GM18951 (cell line): ENCODE data around the gene CITED2.
A peak's percentile ranks its signal among the peaks of the same experiment; 100 is the strongest.

ENCODE experiments used
- POLR2A ChIP-seq: IDR thresholded peaks from 4 replicates; pipeline ENCODE4 v1.6.1; 2011; ENCODE audit warnings: mild to moderate bottlenecking; ENCODE audit not compliant: insufficient read length, insufficient read depth; ENCODE audit errors: extremely low read depth
- in situ Hi-C: fragments of 300-500 bp; cut with MboI; formaldehyde crosslinking; loops from one replicate; pipeline ENCODE4 v1.12.0; 2022; ENCODE audit warnings: low sequenced_read_pairs, mixed read lengths, inconsistent platforms; ENCODE audit not compliant: unreplicated experiment

CITED2 gene

GRCh38 chr6:139376604-139377218 lies 2.3 kb upstream of the CITED2 start:
- in situ Hi-C loops = no loop called here
- no peak for TF ChIP-seq POLR2A

- in situ Hi-C loops = no loop called here
- no peak for TF ChIP-seq POLR2A
Observed at GRCh38 chr6:139376017-139376330, 1.5 kb upstream of the CITED2 start.

DNA sequence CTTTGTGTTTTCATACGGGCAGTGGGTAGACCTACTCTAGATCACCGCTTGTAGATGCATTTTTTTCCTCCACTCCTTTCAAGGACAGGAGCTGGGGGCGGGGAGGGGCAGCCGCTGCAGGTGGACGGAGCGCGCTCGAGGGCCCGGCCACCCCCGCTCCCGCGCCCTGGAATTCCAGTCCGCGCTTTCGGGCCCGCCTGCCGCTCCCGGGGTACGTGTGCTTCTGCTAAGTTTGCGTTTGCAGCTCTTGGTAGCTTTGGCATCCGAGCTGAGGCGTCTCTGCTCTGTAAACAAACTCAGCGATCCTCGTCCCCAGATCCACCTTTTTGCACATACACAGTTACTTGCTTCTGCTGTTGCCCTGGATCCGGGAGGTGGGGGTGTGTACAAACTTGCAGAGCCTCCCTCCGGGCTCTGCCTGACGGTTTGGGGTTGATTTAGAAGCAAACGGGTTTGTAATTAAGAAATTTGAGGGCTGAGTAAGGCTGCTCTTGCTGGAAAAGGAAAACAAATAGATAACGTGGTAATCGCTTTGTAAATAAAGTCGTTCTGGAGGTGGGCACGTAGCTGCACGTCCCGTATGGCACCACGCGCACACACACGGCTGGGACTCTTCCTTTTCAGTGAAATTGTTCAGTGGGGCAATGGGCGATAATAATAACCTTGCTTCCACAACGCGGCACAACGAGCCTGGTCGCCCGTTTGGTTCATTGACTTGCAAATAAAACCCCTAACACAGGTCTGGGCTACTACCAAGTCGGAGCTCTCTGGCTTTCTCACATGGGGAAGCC lies 973 bp upstream of the CITED2 start:
- TF ChIP-seq POLR2A = peak; percentile 47
- in situ Hi-C loops = no loop called here

GRCh38 chr6:139373928-139374356 lies 506 bp downstream of the CITED2 start:
- in situ Hi-C loops = loop anchor here (25.0 kb wide), 1 partner anchor 787 kb away; no protein-coding TSS in a partner anchor
- no peak for TF ChIP-seq POLR2A

GRCh38 chr6:139373154-139373927 lies 1.1 kb downstream of the CITED2 start:
- TF ChIP-seq POLR2A = peak; percentile 39
- in situ Hi-C loops = loop anchor here (25.0 kb wide), 1 partner anchor 786 kb away; no protein-coding TSS in a partner anchor

DNA sequence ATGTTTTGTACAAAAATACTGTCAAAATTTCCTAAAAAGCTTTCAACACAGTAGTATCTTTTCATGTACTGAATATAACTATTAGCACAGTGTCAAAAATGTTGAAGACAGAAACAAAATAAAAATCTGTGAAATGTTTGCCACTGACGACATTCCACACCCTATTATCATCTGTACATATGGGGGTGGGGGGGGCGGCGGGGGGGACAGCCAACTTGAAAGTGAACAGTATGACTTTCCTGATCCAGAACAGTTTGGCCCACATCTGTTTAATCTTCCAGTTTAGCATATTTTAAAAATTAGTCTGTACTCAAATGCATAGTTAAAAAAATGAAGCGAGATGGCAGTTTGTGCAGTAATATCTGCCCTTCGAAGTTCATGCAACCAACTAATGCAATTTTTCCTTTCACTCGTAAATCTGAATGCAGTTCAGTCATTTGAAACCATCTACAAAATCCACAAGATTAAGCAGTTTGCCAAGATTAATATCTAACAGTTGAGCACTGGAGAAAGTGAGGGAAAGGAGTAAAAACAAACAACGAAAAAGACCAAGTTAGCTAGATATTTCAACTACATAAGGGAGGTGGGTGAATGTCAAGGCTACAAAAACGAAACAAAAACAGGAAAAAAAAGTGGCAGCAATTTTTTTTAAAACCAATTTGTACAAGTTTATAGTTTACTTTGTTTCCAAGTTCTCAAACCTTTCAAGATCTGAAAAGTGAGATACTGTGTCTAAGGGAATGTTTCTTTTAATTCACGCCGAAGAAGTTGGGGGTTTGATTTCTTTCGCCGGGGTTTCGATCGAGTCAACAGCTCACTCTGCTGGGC lies 1.9 kb downstream of the CITED2 start:
- in situ Hi-C loops = loop anchor here (25.0 kb wide), 1 partner anchor 785 kb away; no protein-coding TSS in a partner anchor
- TF ChIP-seq POLR2A = no peak

DNA sequence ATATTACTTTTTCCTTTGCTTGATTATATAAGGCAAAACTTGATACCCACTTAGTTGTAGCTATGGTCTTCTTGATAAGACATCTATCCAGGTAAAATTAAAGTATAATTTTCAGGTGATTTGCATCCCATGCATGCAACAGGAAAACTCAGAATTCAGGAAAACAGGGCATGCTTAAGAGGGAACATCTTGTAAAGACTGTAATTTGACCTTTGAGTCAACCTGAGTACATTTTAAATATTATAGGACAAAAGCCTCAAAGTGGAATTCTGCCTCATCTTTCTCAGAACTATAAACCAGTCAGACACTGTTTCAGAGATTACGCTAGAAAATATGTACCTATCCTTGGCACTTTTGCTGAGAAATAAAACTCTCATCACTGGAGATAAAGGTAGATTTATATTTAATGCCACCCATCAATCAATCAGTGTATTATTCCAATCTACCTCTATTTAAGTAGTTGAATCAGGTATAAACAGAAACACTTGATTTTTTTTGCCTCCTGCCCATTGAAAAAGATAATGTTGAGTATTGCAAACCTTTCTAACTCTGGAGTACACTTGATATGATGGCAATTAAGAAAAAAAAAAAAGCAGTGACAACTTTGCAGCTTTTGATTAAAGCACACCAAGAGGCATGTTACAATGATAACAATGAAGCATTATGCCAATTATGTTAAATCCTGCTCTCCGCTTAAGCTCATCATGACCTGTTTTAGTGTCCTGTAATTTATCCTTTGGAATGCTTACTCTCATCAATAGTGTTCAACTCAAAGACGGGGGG lies 2.8 kb downstream of the CITED2 start:
- in situ Hi-C loops = loop anchor here (25.0 kb wide), 1 partner anchor 784 kb away; no protein-coding TSS in a partner anchor
- TF ChIP-seq POLR2A = no peak

GRCh38 chr6:139370999-139371345 lies 3.5 kb downstream of the CITED2 start:
- TF ChIP-seq POLR2A = no peak
- in situ Hi-C loops = loop anchor here (25.0 kb wide), 1 partner anchor 784 kb away; no protein-coding TSS in a partner anchor

- no peak for TF ChIP-seq POLR2A
- in situ Hi-C loops = loop anchor here (25.0 kb wide), 1 partner anchor 783 kb away; no protein-coding TSS in a partner anchor
Observed at GRCh38 chr6:139370283-139370998, 4.0 kb downstream of the CITED2 start.

GRCh38 chr6:139369568-139370282 lies 4.7 kb downstream of the CITED2 start:
- in situ Hi-C loops = loop anchor here (5.0 to 25.0 kb wide), 4 partner anchors 145 to 782 kb away; no protein-coding TSS in a partner anchor
- no peak for TF ChIP-seq POLR2A

GRCh38 chr6:139369068-139369467 lies 5.4 kb downstream of the CITED2 start:
- in situ Hi-C loops = loop anchor here (5.0 to 25.0 kb wide), 4 partner anchors 144 to 782 kb away; no protein-coding TSS in a partner anchor
- TF ChIP-seq POLR2A = no peak

- in situ Hi-C loops = loop anchor here (5.0 to 25.0 kb wide), 4 partner anchors 144 to 781 kb away; no protein-coding TSS in a partner anchor
- TF ChIP-seq POLR2A = no peak
Observed at GRCh38 chr6:139368661-139369060, 5.8 kb downstream of the CITED2 start.
